ENCODE data around the gene CCDC88B.

The CCDC88B gene

DNA sequence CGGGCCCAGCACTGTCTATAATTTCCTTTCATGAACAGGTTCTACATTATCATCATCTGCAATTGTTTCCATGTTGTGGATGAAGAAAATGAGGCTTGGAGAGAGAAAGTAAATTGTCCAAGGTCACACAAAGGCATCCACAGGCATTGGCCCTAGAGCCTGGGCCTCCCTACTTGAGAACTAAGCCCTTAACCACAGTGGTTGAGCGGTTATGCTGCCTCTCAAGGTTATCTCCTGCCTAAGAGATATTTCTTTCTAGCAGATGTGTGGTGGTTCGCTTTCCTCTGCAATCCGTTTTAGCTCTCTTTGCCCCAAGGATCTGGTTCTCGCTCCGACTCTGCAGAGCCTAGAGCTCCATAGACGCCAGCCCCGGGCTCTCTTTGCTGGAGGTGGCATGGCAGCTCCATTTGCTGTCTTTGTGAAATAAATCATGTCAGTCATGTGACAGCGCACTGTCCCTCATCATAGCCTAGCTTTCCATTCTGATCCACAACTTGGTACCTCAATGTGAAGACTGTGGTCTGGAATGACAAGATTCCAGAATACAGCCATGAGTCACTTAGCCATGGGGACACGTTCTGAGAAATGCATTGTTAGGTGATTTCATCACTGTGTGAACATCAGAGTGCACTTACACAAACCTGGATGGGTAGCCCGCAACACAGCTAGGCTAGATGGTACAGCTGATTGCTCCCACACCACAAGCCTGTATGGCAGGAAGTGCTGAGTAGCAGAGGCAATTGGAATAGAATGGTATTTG lies 46.1 kb downstream of the CCDC88B start:
- no peak for DNase-seq

DNA sequence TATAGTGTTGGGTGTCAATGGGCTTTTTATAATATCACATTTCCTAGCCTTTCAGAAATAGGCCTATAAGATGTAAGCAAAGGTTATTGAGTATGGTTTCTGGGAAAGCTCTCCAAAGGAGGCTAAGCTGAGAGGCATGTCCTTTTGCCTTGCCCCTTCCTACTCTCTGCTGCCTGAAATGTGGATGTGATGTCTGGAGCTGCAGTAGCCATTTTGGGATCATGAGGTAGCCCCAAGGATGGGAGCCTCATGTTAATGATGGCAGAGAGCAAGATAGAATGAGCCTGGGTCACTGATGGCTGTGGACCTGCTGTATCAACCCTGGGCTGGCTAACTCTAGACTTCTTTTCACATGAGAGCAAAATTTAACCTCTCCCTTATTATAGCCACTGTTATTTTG lies 47.9 kb downstream of the CCDC88B start:
- DNase-seq: no peak

DNA sequence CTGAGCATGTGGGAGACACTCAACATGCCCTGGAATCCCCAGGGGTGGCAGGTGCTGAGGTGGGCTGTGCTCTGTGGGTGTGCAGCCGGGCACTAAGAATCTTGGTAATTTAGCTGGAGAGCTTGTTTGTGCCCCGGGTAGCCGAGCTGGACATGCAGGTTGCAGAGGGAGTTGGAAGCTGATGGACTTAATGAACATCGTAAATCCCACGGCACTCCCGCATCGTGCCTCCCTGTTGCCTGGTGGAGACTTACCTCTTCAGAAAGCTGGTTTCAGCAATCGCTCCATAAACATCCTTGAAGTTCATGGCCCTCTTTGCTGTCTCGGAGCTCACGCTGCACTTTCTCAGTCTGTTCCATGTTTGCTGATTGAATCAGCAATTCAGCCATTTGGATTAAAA lies 48.9 kb downstream of the CCDC88B start:
- no peak for DNase-seq

DNA sequence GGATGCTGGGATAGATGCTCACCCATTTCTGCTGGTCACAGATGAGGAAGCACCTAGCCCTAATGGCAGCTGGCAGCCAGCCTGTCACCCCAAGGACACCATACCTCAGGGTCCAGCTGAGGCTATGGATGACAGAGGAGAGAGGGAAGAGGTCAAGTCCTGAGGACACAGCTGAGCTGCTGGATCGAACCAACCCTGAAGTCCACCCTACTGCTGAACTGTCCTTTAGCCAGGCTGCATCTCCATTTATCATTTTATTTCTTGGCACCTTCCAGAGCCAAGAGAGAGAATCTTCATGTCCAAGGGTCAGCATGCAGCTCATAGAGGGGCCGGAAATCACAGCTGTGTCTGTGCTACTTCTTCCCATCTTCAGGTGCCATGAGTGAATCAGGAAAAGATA lies 49.8 kb downstream of the CCDC88B start:
- DNase-seq: no peak

DNA sequence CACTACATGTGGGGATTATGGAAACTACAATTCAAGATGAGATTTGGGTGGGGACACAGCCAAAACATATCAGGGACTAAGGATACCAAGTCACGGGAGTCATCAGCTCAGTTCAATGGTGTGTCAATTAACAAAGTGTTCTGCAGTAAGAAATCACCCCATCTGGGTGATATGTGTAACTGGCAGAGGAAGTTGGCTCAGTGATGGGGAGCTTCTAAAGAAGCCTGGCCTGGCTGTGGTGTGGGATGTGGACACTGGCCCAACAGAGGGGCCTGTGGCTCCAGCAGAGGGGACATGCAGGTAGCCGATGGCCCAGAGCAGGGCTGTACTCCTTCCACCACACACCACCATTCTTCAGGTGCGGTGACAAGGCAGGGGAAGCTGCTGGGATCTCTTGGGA lies 50.6 kb downstream of the CCDC88B start:
- DNase-seq: no peak

DNA sequence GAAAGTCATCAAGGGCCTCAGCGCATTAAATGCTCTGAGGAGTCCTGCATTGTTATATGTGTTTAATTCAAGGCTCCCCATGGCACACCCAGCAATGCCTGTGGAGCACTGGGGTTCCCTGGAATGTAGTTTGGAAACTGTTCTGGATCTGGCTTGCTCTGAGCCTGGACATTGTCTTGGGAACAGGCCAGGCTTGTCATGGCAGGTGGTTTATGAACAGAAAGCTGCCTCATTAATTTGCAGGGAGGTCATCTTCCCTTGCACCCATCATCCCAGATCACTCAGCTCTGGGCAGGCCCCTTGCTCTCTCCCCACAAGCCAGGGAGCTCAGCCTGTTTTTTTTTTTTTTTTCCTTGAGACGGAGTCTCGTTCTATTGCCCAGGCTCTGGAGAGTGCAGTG lies 51.8 kb downstream of the CCDC88B start:
- no peak for DNase-seq

DNA sequence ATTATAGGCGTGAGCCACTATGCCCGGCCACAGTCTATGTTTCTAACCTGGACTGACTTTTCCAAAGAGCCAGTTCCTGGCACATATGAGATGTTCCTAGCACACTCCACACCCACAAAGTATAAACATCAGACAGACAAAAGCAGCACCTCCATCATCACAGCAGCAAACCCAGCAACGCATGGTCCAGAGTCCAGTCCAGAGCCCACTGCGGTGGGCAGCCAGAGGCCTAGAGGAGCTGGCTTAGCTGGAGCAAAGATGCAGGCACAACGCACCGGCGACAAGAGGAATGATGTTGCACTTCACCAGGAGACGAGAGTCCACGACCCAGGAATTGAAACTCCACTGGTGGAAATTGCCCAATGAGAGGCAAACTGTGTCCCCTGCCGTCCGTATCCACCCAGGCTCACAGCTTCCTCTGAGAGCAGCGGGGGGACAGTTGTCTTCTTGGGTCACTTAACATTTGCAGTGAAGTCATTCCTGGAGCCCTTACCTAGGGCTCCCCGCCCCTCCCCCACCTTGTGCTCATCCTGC lies 55.6 kb downstream of the CCDC88B start:
- DNase-seq: no peak

DNA sequence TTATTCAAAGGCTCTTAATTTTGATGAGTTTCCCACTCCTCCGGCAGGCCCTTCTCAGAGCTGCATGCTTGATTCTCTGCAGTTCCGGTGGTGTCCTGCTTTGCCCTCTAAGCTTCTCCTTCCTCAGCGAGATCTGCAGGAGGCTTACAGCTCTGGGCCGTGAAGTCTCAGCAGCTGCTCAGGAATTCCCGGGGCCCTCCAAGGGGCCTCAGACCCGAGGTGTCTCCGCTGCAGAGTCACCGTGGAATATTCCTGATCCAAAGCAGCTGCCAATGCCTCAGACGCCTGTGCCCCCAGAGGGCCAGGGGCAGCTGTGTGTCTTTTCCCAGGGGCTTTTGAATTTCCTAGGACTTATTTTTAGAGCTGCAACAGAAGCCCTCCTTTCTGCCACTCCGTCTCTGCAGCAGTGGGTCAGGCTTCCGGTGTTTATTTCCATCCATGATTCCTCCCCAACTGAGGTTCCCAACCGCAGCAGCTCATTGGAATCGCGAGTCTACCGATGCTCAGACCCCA lies 56.1 kb downstream of the CCDC88B start:
- no peak for DNase-seq

DNA sequence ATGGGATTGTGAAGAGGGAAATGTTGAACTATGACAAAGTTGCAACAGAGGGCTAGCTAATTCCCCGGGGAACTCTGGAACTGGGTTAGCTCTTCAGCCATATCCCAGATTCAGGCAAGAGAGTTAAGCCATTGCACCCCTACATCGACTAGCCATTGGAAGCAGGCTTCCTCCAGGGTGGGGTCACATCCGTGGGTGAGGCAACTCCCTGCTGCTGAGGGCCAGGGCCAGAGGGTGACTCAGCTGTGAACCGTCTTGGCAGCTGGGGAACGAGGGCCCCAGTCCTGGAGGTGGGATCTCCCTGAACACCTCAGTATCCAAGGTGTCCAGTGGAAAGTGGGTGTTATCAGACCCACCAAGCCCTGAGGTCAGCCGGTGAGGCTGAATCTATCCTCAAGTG lies 60.1 kb downstream of the CCDC88B start:
- no peak for DNase-seq

DNA sequence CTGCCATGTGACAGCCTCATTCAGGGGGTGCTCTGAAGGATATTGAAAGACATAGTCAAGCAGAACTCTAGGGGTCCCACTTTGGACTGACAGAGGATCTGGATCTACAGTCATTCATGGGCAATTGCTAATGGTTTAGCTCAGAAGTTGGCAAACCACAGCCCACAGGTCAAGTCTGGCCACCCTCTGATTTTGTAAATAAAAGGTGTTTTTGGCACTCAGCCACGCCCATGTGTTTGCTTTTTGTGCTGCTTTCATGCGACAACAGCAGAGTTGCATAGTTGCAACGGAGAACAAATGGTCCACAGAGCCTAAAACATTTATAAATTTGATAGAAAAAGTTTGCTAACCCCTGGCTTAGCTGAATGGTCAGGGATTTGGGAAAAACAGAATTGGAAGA lies 60.7 kb downstream of the CCDC88B start:
- no peak for DNase-seq

DNA sequence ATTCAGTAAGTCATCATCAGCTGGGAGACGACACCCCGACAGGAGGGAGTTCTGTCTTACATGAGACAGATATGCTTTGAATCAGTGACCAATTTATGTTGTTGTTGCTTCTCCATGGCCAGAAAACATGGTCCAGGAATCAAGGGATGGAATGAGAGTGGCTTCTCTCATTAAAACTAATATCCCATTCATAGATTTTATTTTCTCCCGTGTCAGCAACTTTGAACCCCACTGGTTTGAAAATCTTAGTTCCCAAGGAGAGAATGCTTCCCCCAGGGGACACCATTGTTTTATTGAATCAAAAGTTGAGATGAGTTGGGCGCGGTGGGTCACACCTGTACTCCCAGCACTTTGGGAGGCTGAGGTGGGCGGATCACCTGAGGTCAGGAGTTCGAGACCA lies 61.8 kb downstream of the CCDC88B start:
- DNase-seq: no peak

DNA sequence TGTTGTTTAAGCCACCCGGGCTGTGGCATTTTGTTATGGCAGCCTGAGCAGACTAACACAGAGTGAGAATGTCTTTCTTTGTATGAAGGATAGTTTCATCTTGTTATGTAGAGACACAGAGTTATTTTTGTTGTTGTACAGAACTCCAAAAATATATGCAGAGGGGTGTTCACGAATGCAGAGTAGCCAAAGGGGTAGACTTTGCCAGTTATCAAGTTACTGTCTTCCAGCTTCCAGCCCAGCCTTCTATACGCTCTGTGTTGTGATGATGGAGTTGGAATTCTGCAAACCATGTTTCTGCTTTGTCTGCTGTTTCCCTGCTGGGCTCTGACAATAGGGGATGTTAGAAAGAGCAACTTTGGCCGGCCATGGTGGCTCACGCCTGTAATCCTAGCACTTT lies 63.1 kb downstream of the CCDC88B start:
- no peak for DNase-seq

DNA sequence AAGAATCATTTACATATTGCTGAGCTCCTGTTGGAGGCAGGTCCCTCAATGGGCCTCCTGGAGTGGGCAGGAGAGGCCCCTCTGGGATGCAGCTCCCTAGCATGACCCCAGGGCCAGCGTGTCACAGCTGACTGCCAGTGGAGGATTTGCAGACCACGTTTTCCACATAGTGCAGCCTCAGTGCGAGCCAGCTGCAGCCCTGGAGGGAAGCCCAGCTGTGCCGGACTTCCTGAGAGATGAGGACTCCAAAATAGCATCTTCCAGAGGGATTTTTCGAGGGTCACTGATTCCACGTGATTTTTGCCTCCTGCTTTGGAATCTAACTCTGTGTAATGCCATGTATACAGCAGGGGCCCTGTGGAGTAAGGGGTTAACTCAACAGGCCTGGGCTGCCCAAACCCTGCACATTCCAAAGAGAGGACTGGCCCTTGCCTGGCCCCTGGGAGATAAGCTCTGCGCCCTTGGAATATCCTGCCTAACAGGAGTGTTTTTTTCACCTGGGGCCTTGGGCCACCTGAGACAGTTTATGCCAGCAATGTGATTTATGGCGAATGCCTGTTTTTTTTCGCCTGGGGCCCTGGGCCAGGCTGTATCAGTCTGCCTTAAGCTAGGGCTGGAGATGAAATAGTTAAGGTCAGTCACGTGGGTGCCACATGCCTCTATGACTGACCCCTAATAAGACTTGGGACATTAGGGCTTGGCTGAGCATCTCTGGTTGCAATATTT lies 66.4 kb downstream of the CCDC88B start:
- DNase-seq: no peak

Data from SW 1271 (cell line).